OCI-LY1 (cell line): ENCODE results near the gene NELL1.

Source experiments
- CTCF ChIP-seq: fragments of 200-600 bp; sonication (generic), shearing (Covaris generic); IDR thresholded peaks from 2 replicates; pipeline ENCODE4 v1.5.1; 2017; ENCODE audit warnings: mild to moderate bottlenecking, antibody characterized with exemption, low read length, moderate library complexity, mixed read lengths
- EZH2 ChIP-seq: fragments of 200-600 bp; sonication (generic), shearing (Covaris generic); IDR thresholded peaks from 2 replicates; pipeline ENCODE4 v1.8.0; 2017; ENCODE audit warnings: borderline replicate concordance, mixed run types, mild to moderate bottlenecking, antibody characterized with exemption, low read length, moderate library complexity, mixed read lengths

GRCh38 chr11:21088930-21089329 is 419.5 kb downstream of the NELL1 start:
- no peak for TF ChIP-seq CTCF
- no peak for TF ChIP-seq EZH2
